ENCODE results near the gene RHOT2.
A peak's percentile ranks its signal among the peaks of the same experiment; 100 is the strongest.
"Not testable (repeated sequence)": the region's sequence is repeated elsewhere in the genome, so short reads cannot be mapped to it uniquely, and the experiment has no call there.

The RHOT2 gene

DNA sequence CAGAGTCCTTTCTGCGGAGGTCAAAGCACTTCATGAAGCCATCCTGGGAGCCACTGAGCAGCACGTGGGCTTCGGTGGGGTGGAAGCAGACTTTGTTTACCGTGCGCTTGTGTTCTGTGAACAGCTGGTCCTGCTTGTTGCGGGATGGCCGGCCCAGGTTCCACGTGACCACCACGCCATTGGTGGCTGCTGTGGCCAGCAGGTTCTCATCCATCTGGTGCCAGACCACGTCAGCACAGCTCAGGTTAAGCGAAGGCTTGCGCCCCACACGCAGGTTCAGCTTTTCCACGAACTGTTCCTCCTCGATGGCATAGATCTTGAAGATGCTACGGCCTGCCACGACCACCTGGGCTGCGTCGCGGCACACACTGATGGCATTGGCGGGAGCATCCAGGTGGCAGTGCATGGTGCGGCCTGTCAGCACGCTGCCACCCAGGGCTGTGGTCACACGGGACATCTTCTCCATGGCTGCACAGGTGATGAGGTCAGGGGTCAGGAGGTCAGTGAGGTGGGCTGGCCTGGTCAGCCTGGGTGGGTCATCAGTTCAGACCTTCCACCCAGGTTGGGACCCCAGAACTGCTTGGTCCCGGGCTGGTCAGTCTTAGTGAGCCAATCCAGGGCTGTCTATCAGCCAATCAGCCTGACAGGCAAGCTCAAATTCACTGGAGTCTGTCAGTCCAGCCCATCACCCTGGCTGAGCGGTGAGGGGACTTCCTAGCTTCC, 21.4 kb downstream of the RHOT2 start:
- no peak for DNase-seq
- Histone ChIP-seq H3K4me1 (ENCODE audit: control extremely low read depth in 1 of 4, control insufficient read depth in 4 of 4, insufficient read depth in 4 of 4, low read length in 3 of 4) (peaks cover 0 to 33% (median 32%) of the 10 kb centered on the region in 4 experiments), H3K9me3 (ENCODE audit: control extremely low read depth in 1 of 5, control insufficient read depth in 4 of 5, insufficient read depth in 2 of 5, low read depth in 1 of 5, low read length in 4 of 5) (no peaks in the 10 kb centered on the region), H3K4me3 (ENCODE audit: control insufficient read depth in 1 of 7, extremely low read depth in 1 of 7, insufficient read depth in 4 of 7, low read depth in 2 of 7, low read length in 6 of 7) (peak overlapping the region; percentile 77 to 90 (median 83)), H3K36me3 (ENCODE audit: control insufficient read depth in 4 of 4, insufficient read depth in 4 of 4, low read length in 3 of 4) (peaks cover 0 to 28% (median 14%) of the 10 kb centered on the region in 4 experiments), H3K27ac (ENCODE audit: insufficient read depth in 1 of 2, low read depth in 1 of 2, low read length in 2 of 2, poor library complexity in 1 of 2, severe bottlenecking in 2 of 2) (peak overlapping the region; percentile 66 to 91), H3K27me3 (replicated peaks in 2 of 5; ENCODE audit: control insufficient read depth in 4 of 5, insufficient read depth in 5 of 5, low read length in 4 of 5) (peaks cover 2 to 32% (median 3%) of the 10 kb centered on the region in 5 experiments)
- 91% methylated on average over 23 of the region's 26 CpGs for WGBS (ENCODE audit: insufficient coverage)
- ChIA-PET CTCF (interaction anchor here (0.6 to 1.8 kb wide), 9 partner anchors 8 to 35 kb away, joined by 3 to 7 read pairs (median 3); partner anchors contain the start of gene RHOT2), POLR2A (interaction anchor here (1.3 kb wide), 2 partner anchors 13 to 40 kb away, joined by 3 to 4 read pairs; partner anchors contain the start of gene WDR90)

DNA sequence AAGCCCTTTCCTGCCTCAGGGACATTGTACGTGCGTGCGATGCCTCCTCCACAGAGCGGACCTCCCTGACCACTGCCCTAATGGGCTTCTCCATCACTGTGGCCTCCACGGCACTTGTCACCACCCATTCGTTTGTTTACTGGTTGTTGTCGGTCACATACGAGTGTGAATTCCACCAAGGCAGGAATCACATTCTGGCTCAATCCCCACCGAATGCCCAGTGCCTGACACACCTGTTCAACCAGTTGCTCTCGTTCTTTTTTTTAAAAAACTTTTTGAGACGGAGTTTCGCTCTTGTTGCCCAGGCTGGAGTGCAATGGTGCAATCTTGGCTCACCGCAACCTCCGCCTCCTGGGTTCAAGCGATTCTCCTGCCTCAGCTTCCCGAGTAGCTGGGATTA, 23.3 kb downstream of the RHOT2 start:
- not testable (repeated sequence) for DNase-seq
- peaks cover 0 to 18% (median 11%) of the 10 kb centered on the region in 4 experiments for H3K36me3 ChIP-seq (ENCODE audit: control insufficient read depth in 4 of 4, insufficient read depth in 4 of 4, low read length in 3 of 4)

DNA sequence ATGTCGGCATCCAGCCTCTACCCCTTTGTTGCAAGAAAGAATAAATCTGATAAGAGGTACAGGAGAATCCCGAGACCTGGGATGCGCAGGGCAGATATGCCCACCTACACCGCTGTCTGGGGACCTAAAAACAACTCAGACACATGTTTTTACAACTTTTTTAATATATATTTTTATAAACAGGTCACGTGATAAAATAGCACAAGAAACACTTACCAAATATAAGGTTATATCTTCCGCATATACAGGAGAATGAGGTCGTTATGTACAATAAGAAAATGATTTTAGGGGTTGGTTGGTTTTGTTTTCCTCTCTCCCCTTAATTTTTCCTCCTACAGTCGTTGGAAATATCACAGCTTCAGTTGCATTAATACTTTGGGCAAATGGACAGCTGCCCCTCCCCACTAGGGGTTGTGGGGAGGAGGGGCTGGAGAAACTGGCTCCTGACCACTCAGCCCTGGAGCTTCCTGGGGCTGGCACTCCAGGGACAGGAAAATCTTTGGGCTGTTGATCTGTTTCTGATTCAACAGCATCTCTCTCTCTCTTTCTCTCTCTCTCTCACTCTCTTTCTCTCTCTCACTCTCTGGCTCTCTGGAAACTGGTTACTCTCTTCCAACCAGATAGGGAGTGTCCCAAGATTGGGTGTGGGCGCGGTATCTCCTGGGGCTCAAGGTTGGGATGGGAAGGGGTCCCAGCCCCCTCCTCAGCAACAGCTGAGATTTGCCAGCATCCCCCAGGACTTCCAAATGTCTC, 24.6 kb downstream of the RHOT2 start:
- WGBS (ENCODE audit: insufficient coverage), result no CpG with 5 or more reads among the region's 10 CpGs
- CTCF ChIA-PET, result no interaction called here
- peaks cover 3 to 62% (median 7%) of the 10 kb centered on the region in 5 experiments for H3K27me3 ChIP-seq (replicated peaks in 2 of 5; ENCODE audit: control insufficient read depth in 4 of 5, insufficient read depth in 5 of 5, low read length in 4 of 5)

More for the DNA sequence above, 23.3 kb downstream of the RHOT2 start:
- H3K4me1 ChIP-seq (ENCODE audit: control extremely low read depth in 1 of 4, control insufficient read depth in 4 of 4, insufficient read depth in 4 of 4, low read length in 3 of 4), result peaks cover 0 to 39% (median 35%) of the 10 kb centered on the region in 4 experiments
- CTCF ChIA-PET; POLR2A ChIA-PET; H3K27ac ChIP-seq (ENCODE audit: insufficient read depth in 1 of 2, low read depth in 1 of 2, low read length in 2 of 2, poor library complexity in 1 of 2, severe bottlenecking in 2 of 2); H3K9me3 ChIP-seq (ENCODE audit: control extremely low read depth in 1 of 5, control insufficient read depth in 4 of 5, insufficient read depth in 2 of 5, low read depth in 1 of 5, low read length in 4 of 5); H3K4me3 ChIP-seq (ENCODE audit: control insufficient read depth in 1 of 7, extremely low read depth in 1 of 7, insufficient read depth in 4 of 7, low read depth in 2 of 7, low read length in 6 of 7): not testable (repeated sequence)
- peaks cover 3 to 51% (median 6%) of the 10 kb centered on the region in 5 experiments for H3K27me3 ChIP-seq (replicated peaks in 2 of 5; ENCODE audit: control insufficient read depth in 4 of 5, insufficient read depth in 5 of 5, low read length in 4 of 5)
- WGBS (ENCODE audit: insufficient coverage), result 90% methylated on average over 13 of the region's 16 CpGs

DNA sequence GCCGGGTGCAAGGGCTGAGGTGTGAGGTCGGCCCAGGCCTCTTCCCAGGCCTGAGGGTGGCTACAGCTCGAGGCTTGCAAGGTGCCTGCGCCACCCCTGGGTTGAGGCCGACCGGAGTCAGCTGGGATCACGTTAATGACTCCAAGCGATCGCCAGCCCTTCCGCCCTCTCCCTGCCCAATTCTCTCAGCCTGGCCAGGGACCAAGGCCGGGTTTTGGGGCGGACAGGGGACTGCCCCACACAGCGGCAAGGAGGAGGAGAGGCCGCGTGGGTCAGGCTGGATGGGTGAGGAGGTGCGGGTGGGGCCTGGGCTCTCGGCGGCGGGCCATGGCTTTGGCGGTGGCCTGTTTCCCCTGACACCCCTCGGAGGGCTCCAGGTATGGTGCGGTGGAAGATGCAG, 25.4 kb downstream of the RHOT2 start:
- peaks cover 0 to 39% (median 34%) of the 10 kb centered on the region in 4 experiments for H3K4me1 ChIP-seq (ENCODE audit: control extremely low read depth in 1 of 4, control insufficient read depth in 4 of 4, insufficient read depth in 4 of 4, low read length in 3 of 4)
- POLR2A ChIA-PET, result no interaction called here
- CTCF ChIA-PET, result no interaction called here

More for the DNA sequence above, 24.6 kb downstream of the RHOT2 start:
- Histone ChIP-seq H3K4me3 (ENCODE audit: control insufficient read depth in 1 of 7, extremely low read depth in 1 of 7, insufficient read depth in 4 of 7, low read depth in 2 of 7, low read length in 6 of 7) (no peak overlapping the region), H3K36me3 (ENCODE audit: control insufficient read depth in 4 of 4, insufficient read depth in 4 of 4, low read length in 3 of 4) (peaks cover 0 to 6% (median 4%) of the 10 kb centered on the region in 4 experiments), H3K27ac (ENCODE audit: insufficient read depth in 1 of 2, low read depth in 1 of 2, low read length in 2 of 2, poor library complexity in 1 of 2, severe bottlenecking in 2 of 2) (no peak overlapping the region), H3K9me3 (ENCODE audit: control extremely low read depth in 1 of 5, control insufficient read depth in 4 of 5, insufficient read depth in 2 of 5, low read depth in 1 of 5, low read length in 4 of 5) (no peaks in the 10 kb centered on the region), H3K4me1 (ENCODE audit: control extremely low read depth in 1 of 4, control insufficient read depth in 4 of 4, insufficient read depth in 4 of 4, low read length in 3 of 4) (peaks cover 0 to 39% (median 34%) of the 10 kb centered on the region in 4 experiments)
- POLR2A ChIA-PET, result no interaction called here
- no peak for DNase-seq

DNA sequence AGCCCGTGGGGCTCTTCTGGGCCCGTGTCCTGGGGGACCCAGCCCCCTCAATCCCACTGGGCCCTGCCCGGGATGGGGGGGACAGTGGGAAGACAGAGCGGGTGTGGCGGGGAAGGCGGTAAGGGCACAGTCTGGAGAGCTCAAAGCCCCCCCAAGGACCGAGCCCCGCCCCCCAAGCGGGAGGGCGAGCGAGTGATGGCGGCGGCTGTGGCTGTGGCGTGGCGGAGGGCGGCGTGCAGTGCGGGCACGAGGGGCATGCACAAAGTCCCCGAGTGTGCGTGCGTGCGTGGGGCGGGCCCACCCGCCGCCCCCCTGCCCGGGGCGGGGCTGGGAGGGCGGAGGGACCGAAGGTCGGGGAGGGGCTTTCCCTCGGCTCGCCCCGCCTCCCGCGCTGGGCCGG, 25.8 kb downstream of the RHOT2 start:
- POLR2A ChIA-PET, result no interaction called here
- peaks cover 3 to 73% (median 12%) of the 10 kb centered on the region in 5 experiments for H3K27me3 ChIP-seq (replicated peaks in 2 of 5; ENCODE audit: control insufficient read depth in 4 of 5, insufficient read depth in 5 of 5, low read length in 4 of 5)
- DNase-seq, result no peak
- H3K4me3 ChIP-seq (ENCODE audit: control insufficient read depth in 1 of 7, extremely low read depth in 1 of 7, insufficient read depth in 4 of 7, low read depth in 2 of 7, low read length in 6 of 7), result no peak overlapping the region
- no peaks in the 10 kb centered on the region for H3K9me3 ChIP-seq (ENCODE audit: control extremely low read depth in 1 of 5, control insufficient read depth in 4 of 5, insufficient read depth in 2 of 5, low read depth in 1 of 5, low read length in 4 of 5)
- WGBS (ENCODE audit: insufficient coverage), result 10% methylated on average over 36 of the region's 37 CpGs
- CTCF ChIA-PET, result no interaction called here
- no peaks in the 10 kb centered on the region for H3K36me3 ChIP-seq (ENCODE audit: control insufficient read depth in 4 of 4, insufficient read depth in 4 of 4, low read length in 3 of 4)
- peaks cover 0 to 37% (median 32%) of the 10 kb centered on the region in 4 experiments for H3K4me1 ChIP-seq (ENCODE audit: control extremely low read depth in 1 of 4, control insufficient read depth in 4 of 4, insufficient read depth in 4 of 4, low read length in 3 of 4)
- no peak overlapping the region for H3K27ac ChIP-seq (ENCODE audit: insufficient read depth in 1 of 2, low read depth in 1 of 2, low read length in 2 of 2, poor library complexity in 1 of 2, severe bottlenecking in 2 of 2)

More for the DNA sequence above, 25.4 kb downstream of the RHOT2 start:
- no peaks in the 10 kb centered on the region for H3K9me3 ChIP-seq (ENCODE audit: control extremely low read depth in 1 of 5, control insufficient read depth in 4 of 5, insufficient read depth in 2 of 5, low read depth in 1 of 5, low read length in 4 of 5)
- WGBS (ENCODE audit: insufficient coverage), result 63% methylated on average over 15 of the region's 22 CpGs
- H3K36me3 ChIP-seq (ENCODE audit: control insufficient read depth in 4 of 4, insufficient read depth in 4 of 4, low read length in 3 of 4), result no peaks in the 10 kb centered on the region
- no peak overlapping the region for H3K27ac ChIP-seq (ENCODE audit: insufficient read depth in 1 of 2, low read depth in 1 of 2, low read length in 2 of 2, poor library complexity in 1 of 2, severe bottlenecking in 2 of 2)
- no peak overlapping the region for H3K4me3 ChIP-seq (ENCODE audit: control insufficient read depth in 1 of 7, extremely low read depth in 1 of 7, insufficient read depth in 4 of 7, low read depth in 2 of 7, low read length in 6 of 7)
- H3K27me3 ChIP-seq (replicated peaks in 2 of 5; ENCODE audit: control insufficient read depth in 4 of 5, insufficient read depth in 5 of 5, low read length in 4 of 5), result peaks cover 3 to 69% (median 10%) of the 10 kb centered on the region in 5 experiments
- DNase-seq, result no peak

DNA sequence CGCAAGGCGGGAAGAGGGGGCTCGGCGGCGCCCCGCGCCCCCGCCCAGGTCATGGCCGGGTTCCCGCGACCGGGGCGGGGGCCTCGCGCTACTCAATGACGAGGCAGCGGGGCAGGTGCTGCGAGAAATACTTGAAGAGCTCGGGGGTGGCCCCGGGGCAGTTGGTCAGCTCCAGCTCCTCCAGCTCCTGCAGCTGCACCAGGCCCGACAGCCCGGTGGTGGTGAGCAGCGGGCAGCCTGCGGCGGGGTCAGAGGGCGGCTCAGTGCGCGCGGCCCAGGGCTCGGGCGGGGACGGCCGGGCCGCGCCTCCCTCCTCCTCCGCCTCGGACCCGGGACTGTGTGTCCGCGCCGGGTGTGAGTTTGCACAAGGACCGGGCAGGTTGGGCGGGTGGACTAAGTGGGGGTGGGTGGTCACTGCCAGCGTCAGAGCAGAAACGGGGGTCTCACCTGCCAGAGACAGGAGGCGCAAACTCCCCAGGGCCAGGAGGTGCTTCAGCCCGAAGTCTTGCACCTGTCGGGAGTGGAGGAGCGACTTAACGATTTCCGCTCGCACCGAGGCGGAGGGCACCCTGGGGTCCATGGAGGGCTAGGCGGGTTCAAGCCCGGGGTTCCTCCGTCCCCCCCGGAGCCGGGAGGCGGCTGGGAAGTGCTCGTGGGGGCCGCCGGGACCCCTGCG, 26.4 kb downstream of the RHOT2 start:
- Histone ChIP-seq H3K4me3 (ENCODE audit: control insufficient read depth in 1 of 7, extremely low read depth in 1 of 7, insufficient read depth in 4 of 7, low read depth in 2 of 7, low read length in 6 of 7) (peak overlapping the region in 2 of 7 experiments; percentile 38 to 46), H3K9me3 (ENCODE audit: control extremely low read depth in 1 of 5, control insufficient read depth in 4 of 5, insufficient read depth in 2 of 5, low read depth in 1 of 5, low read length in 4 of 5) (no peaks in the 10 kb centered on the region), H3K4me1 (ENCODE audit: control extremely low read depth in 1 of 4, control insufficient read depth in 4 of 4, insufficient read depth in 4 of 4, low read length in 3 of 4) (peaks cover 0 to 31% (median 27%) of the 10 kb centered on the region in 4 experiments), H3K27me3 (replicated peaks in 2 of 5; ENCODE audit: control insufficient read depth in 4 of 5, insufficient read depth in 5 of 5, low read length in 4 of 5) (peaks cover 3 to 79% (median 12%) of the 10 kb centered on the region in 5 experiments), H3K27ac (ENCODE audit: insufficient read depth in 1 of 2, low read depth in 1 of 2, low read length in 2 of 2, poor library complexity in 1 of 2, severe bottlenecking in 2 of 2) (no peak overlapping the region), H3K36me3 (ENCODE audit: control insufficient read depth in 4 of 4, insufficient read depth in 4 of 4, low read length in 3 of 4) (no peaks in the 10 kb centered on the region)
- WGBS (ENCODE audit: insufficient coverage), result 3% methylated on average over 57 of the region's 64 CpGs
- ChIA-PET CTCF (interaction anchor here (2.2 kb wide), 1 partner anchor 10 kb away, joined by 6 read pairs; the partner anchor contains the start of gene FBXL16), POLR2A (no interaction called here)
- DNase-seq, result no peak
